Caco-2 (cell line): ENCODE measurements around the gene CLEC16A. TPM values are rescaled to one million over a fixed set of nuclear protein-coding genes. Genes with fewer than 3 reads are reported as not detected.

Experiments
- BruUV-seq: library from RNA; stranded (reverse); fragments of 400-500 nt; replicated peaks from 2 replicates; lab custom pipeline; 2021; lab: Mats Ljungman, UMichigan
- CTCF ChIA-PET: fragments of 300-600 bp; sonication (Branson Sonifier 250); formaldehyde crosslinking; loops from one replicate; lab custom pipeline; 2022; ENCODE audit warnings: antibody characterized with exemption; lab: Charles Lee
- POLR2A ChIA-PET: fragments of 300-600 bp; sonication (Branson Sonifier 250); formaldehyde crosslinking; loops from one replicate; lab custom pipeline; 2022; ENCODE audit warnings: antibody characterized with exemption; lab: Charles Lee
- DNase-seq, 2 experiments: peaks; one replicate each; pipeline versions ENCODE4 v3.0.0 to v3.0.0-alpha.2; 2020 to 2022
- H3K27me3 ChIP-seq: replicated peaks from 2 replicates; pipeline ENCODE4 v1.6.0; 2011; ENCODE audit warnings: low read length; ENCODE audit not compliant: control insufficient read depth, insufficient read depth
- H3K36me3 ChIP-seq: 2 replicates; pipeline ENCODE4 v1.5.1; 2011; ENCODE audit warnings: low read length; ENCODE audit not compliant: control insufficient read depth, insufficient read depth
- H3K4me1 ChIP-seq: fragments of 250-450 bp; sonication (Bioruptor Pico); 2 replicates; pipeline ENCODE4 v1.5.1; 2020; ENCODE audit warnings: mild to moderate bottlenecking
- H3K4me3 ChIP-seq: 2 replicates; pipeline ENCODE4 v1.5.1; 2011; ENCODE audit warnings: low read depth, mild to moderate bottlenecking, control low read depth, low read length
- H3K9me3 ChIP-seq: fragments of 250-450 bp; sonication (Bioruptor Pico); 2 replicates; pipeline ENCODE4 v1.5.1; 2020; ENCODE audit warnings: mild to moderate bottlenecking, moderate library complexity
- H3K27ac Mint-ChIP-seq: one replicate; pipeline ENCODE4 v1.8.0; 2022; ENCODE audit warnings: mixed read lengths; ENCODE audit not compliant: unreplicated experiment
- H3K27me3 Mint-ChIP-seq: one replicate; pipeline ENCODE4 v1.8.0; 2022; ENCODE audit warnings: mixed read lengths; ENCODE audit not compliant: insufficient read depth, unreplicated experiment
- H3K36me3 Mint-ChIP-seq: one replicate; pipeline ENCODE4 v1.8.0; 2022; ENCODE audit warnings: mild to moderate bottlenecking, mixed read lengths; ENCODE audit not compliant: insufficient read depth, unreplicated experiment
- H3K4me1 Mint-ChIP-seq: one replicate; pipeline ENCODE4 v1.8.0; 2022; ENCODE audit warnings: low read depth, mixed read lengths; ENCODE audit not compliant: unreplicated experiment
- H3K4me3 Mint-ChIP-seq: one replicate; pipeline ENCODE4 v1.8.0; 2022; ENCODE audit warnings: mild to moderate bottlenecking, moderate library complexity, mixed read lengths; ENCODE audit not compliant: unreplicated experiment
- H3K9me3 Mint-ChIP-seq: one replicate; pipeline ENCODE4 v1.8.0; 2022; ENCODE audit warnings: mixed read lengths; ENCODE audit not compliant: unreplicated experiment
- CTCF ChIP-seq, 2 experiments: fragments of 200-600 bp in 1 of 2; IDR thresholded peaks; 1 replicate in 1 of 2; 2 replicates in 1 of 2; pipeline versions ENCODE4 v1.5.1 to v1.8.0; 2011 to 2022; ENCODE audit warnings: antibody characterized with exemption in 1 of 2, control low read depth in 1 of 2, inconsistent platforms in 1 of 2, low read depth in 1 of 2, low read length in 1 of 2, mild to moderate bottlenecking in 1 of 2, moderate library complexity in 1 of 2; ENCODE audit not compliant: insufficient read depth in 1 of 2, severe bottlenecking in 1 of 2, unreplicated experiment in 1 of 2
- intact Hi-C: fragments of 100-400 bp; cut with micrococcal nuclease; formaldehyde crosslinking; loops from one replicate; pipeline ENCODE4 v1.10.0; 2022; ENCODE audit not compliant: unreplicated experiment
- total RNA-seq: library from RNA; stranded (reverse); gene quantifications from 2 replicates; pipeline ENCODE4 v1.2.3, GENCODE V29; 2022

CLEC16A gene
- total RNA-seq, 1 experiment from 2014 or later = 27.0 TPM

DNA sequence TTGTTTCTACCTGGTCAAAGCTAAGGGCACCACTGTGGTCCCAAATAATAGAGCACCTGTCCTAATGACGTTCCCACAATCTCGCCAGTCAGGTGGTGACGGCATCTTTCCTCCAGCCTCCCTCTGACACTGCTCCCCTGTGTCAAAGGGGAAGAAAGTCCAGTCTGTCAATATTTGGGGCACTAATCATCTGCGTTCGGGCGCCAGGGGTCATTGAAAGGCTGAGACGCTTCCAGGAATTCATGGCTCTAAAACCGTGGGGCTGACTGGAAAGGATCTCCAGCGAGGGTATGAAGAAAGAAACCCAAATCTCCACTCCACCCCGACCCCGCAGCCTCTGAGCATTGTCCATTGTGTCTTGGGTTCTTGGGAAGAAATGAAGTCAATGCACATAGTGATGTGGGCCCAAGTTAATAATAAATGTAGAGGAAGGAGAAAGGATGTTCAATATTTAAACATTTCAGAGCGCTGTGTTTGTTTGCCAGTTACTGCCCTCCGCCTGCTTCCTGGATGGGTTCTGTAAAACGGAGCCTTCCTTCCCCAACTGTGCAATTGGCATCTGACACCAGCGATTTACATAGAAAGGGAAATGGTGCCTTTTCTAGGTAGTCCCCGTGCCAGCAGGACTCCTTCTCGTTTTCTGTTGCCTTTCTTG is 208.4 kb downstream of the CLEC16A start:
- Mint-ChIP-seq H3K36me3 (peaks cover 6% of the 10 kb centered on the region), H3K4me3 (no peak overlapping the region), H3K4me1 (peaks cover 7% of the 10 kb centered on the region), H3K27ac (no peak overlapping the region), H3K27me3 (no peaks in the 10 kb centered on the region), H3K9me3 (no peaks in the 10 kb centered on the region)
- Histone ChIP-seq H3K4me1 (no peaks in the 10 kb centered on the region), H3K27me3 (no peaks in the 10 kb centered on the region), H3K9me3 (no peaks in the 10 kb centered on the region), H3K4me3 (no peak overlapping the region), H3K36me3 (no peaks in the 10 kb centered on the region)
- DNase-seq = no peak
- ChIA-PET POLR2A (no interaction called here), CTCF (no interaction called here)
- intact Hi-C loops = no loop called here
- TF ChIP-seq CTCF (IDR thresholded peaks at IDR 0.05; ENCODE audit: insufficient read depth in 1 of 2, low read depth in 1 of 2, low read length in 1 of 2, severe bottlenecking in 1 of 2, unreplicated experiment in 1 of 2) = no peak
- no TSS peak for BruUV-seq

DNA sequence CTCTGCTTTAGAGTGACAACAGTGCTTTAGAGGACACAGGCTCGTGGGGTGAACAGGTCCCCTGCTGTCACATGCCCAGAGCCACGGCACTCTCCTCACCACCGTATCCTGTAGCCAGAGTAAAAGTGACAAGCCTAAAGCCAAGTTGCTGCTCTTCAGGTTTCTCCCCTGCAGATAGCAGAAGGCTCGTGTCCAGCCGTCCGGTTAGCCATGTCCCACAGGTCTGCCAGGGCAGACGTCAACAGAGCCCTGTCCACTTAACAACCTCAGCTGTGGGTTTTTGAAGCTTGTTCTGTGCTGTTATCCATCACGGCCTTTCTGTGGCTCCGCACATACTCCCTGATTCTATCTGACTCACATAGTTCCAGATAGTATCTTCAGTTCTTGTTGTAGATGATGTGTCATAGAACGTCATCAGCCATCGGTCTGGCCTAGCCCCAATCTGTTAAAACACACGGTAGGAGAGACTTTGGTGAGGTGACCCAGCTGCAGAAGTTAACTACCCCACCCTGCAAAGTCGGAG is 211.0 kb downstream of the CLEC16A start:
- Mint-ChIP-seq H3K9me3 (no peaks in the 10 kb centered on the region), H3K36me3 (no peaks in the 10 kb centered on the region), H3K27me3 (no peaks in the 10 kb centered on the region), H3K27ac (no peak overlapping the region), H3K4me1 (no peaks in the 10 kb centered on the region), H3K4me3 (no peak overlapping the region)
- POLR2A ChIA-PET = no interaction called here
- Histone ChIP-seq H3K9me3 (no peaks in the 10 kb centered on the region), H3K4me1 (no peaks in the 10 kb centered on the region), H3K27me3 (no peaks in the 10 kb centered on the region), H3K4me3 (no peak overlapping the region), H3K36me3 (no peaks in the 10 kb centered on the region)
- no TSS peak for BruUV-seq
- CTCF ChIA-PET = interaction anchor here (0.6 kb wide), 1 partner anchor 45 kb away, joined by 3 read pairs; no protein-coding TSS in a partner anchor
- no peak for TF ChIP-seq CTCF (IDR thresholded peaks at IDR 0.05; ENCODE audit: insufficient read depth in 1 of 2, low read depth in 1 of 2, low read length in 1 of 2, severe bottlenecking in 1 of 2, unreplicated experiment in 1 of 2)
- intact Hi-C loops = no loop called here
- DNase-seq = no peak

DNA sequence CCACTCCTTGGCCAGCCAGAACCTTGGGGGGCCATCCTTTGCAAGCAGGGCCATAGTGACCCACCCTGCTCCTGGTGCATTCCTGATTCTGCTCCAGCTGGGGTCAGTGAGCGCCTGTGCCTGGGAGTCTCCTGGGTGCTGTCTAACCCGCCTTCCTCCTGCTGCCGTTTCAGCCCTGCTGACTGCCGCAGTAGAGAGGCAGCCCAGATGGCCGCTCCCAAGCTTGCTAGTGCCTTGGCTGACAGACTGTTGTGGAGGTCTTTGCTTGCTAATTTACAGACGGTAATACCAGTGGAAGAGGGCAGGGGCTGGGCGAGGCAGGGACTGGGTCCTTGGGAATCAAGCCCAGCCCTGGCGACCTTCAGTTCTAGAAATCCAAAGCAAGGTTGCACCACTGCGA is 212.0 kb downstream of the CLEC16A start:
- ChIA-PET CTCF (no interaction called here), POLR2A (no interaction called here)
- Mint-ChIP-seq H3K27me3 (no peaks in the 10 kb centered on the region), H3K4me1 (no peaks in the 10 kb centered on the region), H3K9me3 (no peaks in the 10 kb centered on the region), H3K4me3 (no peak overlapping the region), H3K36me3 (no peaks in the 10 kb centered on the region), H3K27ac (no peak overlapping the region)
- TF ChIP-seq CTCF (IDR thresholded peaks at IDR 0.05; ENCODE audit: insufficient read depth in 1 of 2, low read depth in 1 of 2, low read length in 1 of 2, severe bottlenecking in 1 of 2, unreplicated experiment in 1 of 2) = no peak
- DNase-seq = no peak
- H3K9me3 ChIP-seq = no peaks in the 10 kb centered on the region
- no peaks in the 10 kb centered on the region for H3K36me3 ChIP-seq
- no peaks in the 10 kb centered on the region for H3K4me1 ChIP-seq
- no TSS peak for BruUV-seq
- H3K4me3 ChIP-seq = no peak overlapping the region
- no peaks in the 10 kb centered on the region for H3K27me3 ChIP-seq
- intact Hi-C loops = no loop called here
